Measurements from ENCODE around the gene ARMC8. TPM values are rescaled to one million over a fixed set of nuclear protein-coding genes. Genes with fewer than 3 reads are reported as not detected.

ARMC8 gene
- total RNA-seq, 1 experiment from 2014 or later: 32.4 TPM

GRCh38 chr3:138300647-138301046, 113.5 kb downstream of the ARMC8 start:
- BruUV-seq (replicated peaks): no TSS peak
- CTCF ChIA-PET: no interaction called here
- POLR2A ChIA-PET (ENCODE audit: unreplicated experiment): no interaction called here

GRCh38 chr3:138303474-138303873, 116.4 kb downstream of the ARMC8 start:
- BruUV-seq (replicated peaks): no TSS peak
- H3K9me2 ChIP-seq (ENCODE audit: insufficient read depth): no peaks in the 10 kb centered on the region
- H2AFZ ChIP-seq: no peak overlapping the region
- no peaks in the 10 kb centered on the region for H3K79me2 ChIP-seq (ENCODE audit: low read depth)
- ChIA-PET CTCF (interaction anchor here (0.6 kb wide), 1 partner anchor 637 kb away, joined by 3 read pairs; no protein-coding TSS in a partner anchor), POLR2A (ENCODE audit: unreplicated experiment) (no interaction called here)
- no peak overlapping the region for H3K4me2 ChIP-seq
- H3K4me3 ChIP-seq: no peak overlapping the region
- no peaks in the 10 kb centered on the region for H3K36me3 ChIP-seq (ENCODE audit: low read depth)
- H4K20me1 ChIP-seq (ENCODE audit: insufficient read depth): no peaks in the 10 kb centered on the region
- intact Hi-C loops (cut with micrococcal nuclease; ENCODE audit: unreplicated experiment): no loop called here
- H3K27ac ChIP-seq: no peak overlapping the region
- no peak for TF ChIP-seq EZH2 (IDR thresholded peaks at IDR 0.05; ENCODE audit: low read depth)
- H3K27me3 ChIP-seq (ENCODE audit: insufficient read depth, low read depth): no peaks in the 10 kb centered on the region
- no peaks in the 10 kb centered on the region for H3F3A ChIP-seq (ENCODE audit: insufficient read depth, low read depth)
- H3K9me3 ChIP-seq (ENCODE audit: insufficient read depth, low read depth): peaks cover 4% of the 10 kb centered on the region; the same call in 1 of the 2 replicates
- no peaks in the 10 kb centered on the region for H3K4me1 ChIP-seq (replicated peaks; ENCODE audit: insufficient read depth)
- DNase-seq: no peak

More at GRCh38 chr3:138300647-138301046, 113.5 kb downstream of the ARMC8 start:
- Histone ChIP-seq H3K4me2 (no peak overlapping the region), H3K79me2 (ENCODE audit: low read depth) (no peaks in the 10 kb centered on the region), H2AFZ (no peak overlapping the region), H3K9me2 (ENCODE audit: insufficient read depth) (no peaks in the 10 kb centered on the region), H3K4me1 (replicated peaks; ENCODE audit: insufficient read depth) (no peaks in the 10 kb centered on the region), H4K20me1 (ENCODE audit: insufficient read depth) (no peaks in the 10 kb centered on the region), H3K36me3 (ENCODE audit: low read depth) (no peaks in the 10 kb centered on the region; the same call in none of the 2 replicates), H3K9me3 (ENCODE audit: insufficient read depth, low read depth) (no peaks in the 10 kb centered on the region), H3K4me3 (no peak overlapping the region), H3K27me3 (ENCODE audit: insufficient read depth, low read depth) (no peaks in the 10 kb centered on the region), H3F3A (ENCODE audit: insufficient read depth, low read depth) (no peaks in the 10 kb centered on the region), H3K27ac (no peak overlapping the region)
- DNase-seq: no peak
- TF ChIP-seq CTCF (conservative IDR thresholded peaks at IDR 0.05): no peak
- TF ChIP-seq EZH2 (IDR thresholded peaks at IDR 0.05; ENCODE audit: low read depth): no peak
- intact Hi-C loops (cut with micrococcal nuclease; ENCODE audit: unreplicated experiment): no loop called here

- no peaks in the 10 kb centered on the region for H3K36me3 ChIP-seq (ENCODE audit: low read depth)
- intact Hi-C loops (cut with micrococcal nuclease; ENCODE audit: unreplicated experiment): no loop called here
- no peaks in the 10 kb centered on the region for H4K20me1 ChIP-seq (ENCODE audit: insufficient read depth)
- H3K4me3 ChIP-seq: no peak overlapping the region
- H3K9me3 ChIP-seq (ENCODE audit: insufficient read depth, low read depth): peaks cover 11% of the 10 kb centered on the region; the same call in 1 of the 2 replicates
- no peaks in the 10 kb centered on the region for H3K79me2 ChIP-seq (ENCODE audit: low read depth)
- no peak overlapping the region for H3K27ac ChIP-seq
- BruUV-seq (replicated peaks): no TSS peak
- DNase-seq: no peak
- ChIA-PET POLR2A (ENCODE audit: unreplicated experiment) (no interaction called here), CTCF (no interaction called here)
- no peaks in the 10 kb centered on the region for H3K9me2 ChIP-seq (ENCODE audit: insufficient read depth)
- H2AFZ ChIP-seq: no peak overlapping the region
- peaks cover 24% of the 10 kb centered on the region for H3K27me3 ChIP-seq (ENCODE audit: insufficient read depth, low read depth)
- H3F3A ChIP-seq (ENCODE audit: insufficient read depth, low read depth): no peaks in the 10 kb centered on the region
- no peaks in the 10 kb centered on the region for H3K4me1 ChIP-seq (replicated peaks; ENCODE audit: insufficient read depth)
- H3K4me2 ChIP-seq: no peak overlapping the region
- TF ChIP-seq EZH2 (IDR thresholded peaks at IDR 0.05; ENCODE audit: low read depth): no peak
- TF ChIP-seq CTCF (conservative IDR thresholded peaks at IDR 0.05): no peak
Measured at GRCh38 chr3:138307899-138308298, 120.8 kb downstream of the ARMC8 start.

- Histone ChIP-seq H3K9me3 (ENCODE audit: insufficient read depth, low read depth) (peaks cover 11% of the 10 kb centered on the region; the same call in 1 of the 2 replicates), H3F3A (ENCODE audit: insufficient read depth, low read depth) (no peaks in the 10 kb centered on the region), H2AFZ (no peak overlapping the region), H3K4me3 (no peak overlapping the region), H3K36me3 (ENCODE audit: low read depth) (no peaks in the 10 kb centered on the region), H3K4me2 (no peak overlapping the region), H3K9me2 (ENCODE audit: insufficient read depth) (no peaks in the 10 kb centered on the region), H3K27me3 (ENCODE audit: insufficient read depth, low read depth) (peaks cover 24% of the 10 kb centered on the region), H3K79me2 (ENCODE audit: low read depth) (no peaks in the 10 kb centered on the region), H3K27ac (no peak overlapping the region), H3K4me1 (replicated peaks; ENCODE audit: insufficient read depth) (no peaks in the 10 kb centered on the region), H4K20me1 (ENCODE audit: insufficient read depth) (no peaks in the 10 kb centered on the region)
- CTCF ChIA-PET: no interaction called here
- BruUV-seq (replicated peaks): no TSS peak
- no peak for DNase-seq
- no peak for TF ChIP-seq EZH2 (IDR thresholded peaks at IDR 0.05; ENCODE audit: low read depth)
- TF ChIP-seq CTCF (conservative IDR thresholded peaks at IDR 0.05): no peak
- POLR2A ChIA-PET (ENCODE audit: unreplicated experiment): no interaction called here
- intact Hi-C loops (cut with micrococcal nuclease; ENCODE audit: unreplicated experiment): no loop called here
Measured at GRCh38 chr3:138308783-138309182, 121.7 kb downstream of the ARMC8 start.

Measured in PC-9 (cell line).